HL-60 (cell line): Measurements from ENCODE around the gene AGAP1.

ENCODE experiments used
- DNase-seq, 2 experiments: peaks; one replicate each; pipeline ENCODE4 v3.0.0-alpha.2; 2010 to 2020; ENCODE audit warnings: low read depth in 1 of 2, low spot score in 1 of 2
- H3K27ac ChIP-seq: fragments of 250-450 bp; sonication (Bioruptor Pico); replicated peaks from 2 replicates; pipeline ENCODE4 v1.5.1; 2020; ENCODE audit warnings: mild to moderate bottlenecking, moderate library complexity
- H3K27me3 ChIP-seq: fragments of 250-450 bp; sonication (Bioruptor Pico); 2 replicates; pipeline ENCODE4 v1.5.1; 2021; ENCODE audit warnings: mild to moderate bottlenecking, moderate library complexity; ENCODE audit not compliant: insufficient read depth, poor library complexity, severe bottlenecking
- H3K4me3 ChIP-seq: replicated peaks from 2 replicates; pipeline ENCODE4 v1.5.1; 2011; ENCODE audit warnings: mild to moderate bottlenecking, control low read depth, low read length; ENCODE audit not compliant: insufficient read depth
- CTCF ChIP-seq: IDR thresholded peaks from one replicate; pipeline ENCODE4 v1.5.1; 2011; ENCODE audit warnings: low read length, control low read depth, inconsistent platforms; ENCODE audit not compliant: insufficient read depth
- GABPA ChIP-seq: IDR thresholded peaks from 2 replicates; pipeline ENCODE4 v1.6.1; 2012; ENCODE audit warnings: low read depth
- POLR2AphosphoS5 ChIP-seq: IDR thresholded peaks from 2 replicates; pipeline ENCODE4 v1.6.1; 2012; ENCODE audit warnings: low read depth
- REST ChIP-seq: IDR thresholded peaks from 2 replicates; pipeline ENCODE4 v1.6.1; 2012; ENCODE audit warnings: low read depth; ENCODE audit not compliant: insufficient replicate concordance
- SPI1 ChIP-seq: IDR thresholded peaks from 2 replicates; pipeline ENCODE4 v1.6.1; 2012; ENCODE audit warnings: low read depth, mild to moderate bottlenecking, borderline replicate concordance

AGAP1 gene

GRCh38 chr2:235613649-235614048 is 119.8 kb downstream of the AGAP1 start:
- Histone ChIP-seq H3K27ac (no peak overlapping the region), H3K4me3 (no peak overlapping the region), H3K27me3 (no peaks in the 10 kb centered on the region)
- DNase-seq: no peak
- TF ChIP-seq GABPA: no peak
- no peak for TF ChIP-seq CTCF
- no peak for TF ChIP-seq REST
- no peak for TF ChIP-seq POLR2AphosphoS5
- TF ChIP-seq SPI1: no peak

GRCh38 chr2:235614176-235614860 is 120.5 kb downstream of the AGAP1 start:
- TF ChIP-seq SPI1 (no peak), GABPA (no peak), REST (no peak), CTCF (no peak), POLR2AphosphoS5 (no peak)
- H3K27ac ChIP-seq: no peak overlapping the region
- no peak overlapping the region for H3K4me3 ChIP-seq
- DNase-seq: no peak
- no peaks in the 10 kb centered on the region for H3K27me3 ChIP-seq

- Histone ChIP-seq H3K4me3 (no peak overlapping the region), H3K27me3 (no peaks in the 10 kb centered on the region), H3K27ac (no peak overlapping the region)
- TF ChIP-seq POLR2AphosphoS5 (no peak), SPI1 (no peak), REST (no peak), CTCF (no peak), GABPA (no peak)
- DNase-seq: no peak
Measured at GRCh38 chr2:235614900-235615712, 121.3 kb downstream of the AGAP1 start.
